ENCODE results near the gene ARHGEF11.

Gene ARHGEF11

DNA sequence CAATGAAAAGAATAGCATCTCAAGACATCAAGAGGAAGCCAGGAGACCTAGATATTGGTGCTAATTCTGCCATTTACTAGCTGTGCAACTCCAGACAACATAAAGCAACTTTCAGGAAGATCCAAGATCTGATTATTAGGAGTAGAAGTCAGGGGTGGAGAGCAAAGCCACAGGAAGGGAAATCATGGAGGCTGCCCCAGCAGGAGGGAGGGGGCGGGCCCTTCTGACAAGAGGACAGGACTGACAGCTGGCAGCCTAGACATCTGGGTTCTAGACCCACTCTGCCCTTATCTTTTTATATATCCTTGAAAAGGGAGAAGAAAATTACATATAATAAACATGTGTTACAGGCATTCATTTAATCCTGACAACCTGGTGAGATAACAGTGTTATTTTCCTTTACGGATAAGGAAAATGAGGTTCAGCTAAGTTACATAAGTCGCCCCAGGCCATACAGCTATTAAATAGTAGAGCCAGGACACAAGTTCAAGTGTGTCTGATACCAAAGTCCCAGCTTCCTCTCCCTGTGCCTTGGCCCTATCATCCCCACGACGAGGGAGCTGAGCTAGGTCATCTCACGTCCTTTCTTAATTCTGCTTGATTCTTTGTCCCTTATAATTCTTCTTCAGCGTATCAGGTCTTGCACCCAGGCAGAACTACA is 46.6 kb downstream of the ARHGEF11 start:
- no peak for DNase-seq

DNA sequence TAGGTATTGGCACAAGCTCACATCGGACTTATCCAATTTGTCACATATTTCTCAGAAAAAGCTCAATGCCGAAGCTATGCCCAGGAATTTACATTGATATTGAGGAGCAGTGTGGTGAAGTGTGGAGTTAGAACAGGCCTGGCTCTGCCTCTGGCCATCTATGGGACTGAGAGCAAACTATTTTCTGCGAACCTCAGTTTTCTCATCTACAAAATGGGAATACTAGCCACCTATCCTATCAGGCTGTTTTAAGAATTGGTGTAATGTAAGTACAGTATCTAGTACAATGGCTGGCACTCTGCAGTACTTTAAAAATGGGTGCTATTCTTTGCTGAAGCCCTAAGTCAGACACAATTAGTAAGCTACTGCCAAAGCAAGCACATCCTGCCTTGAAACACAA is 47.2 kb downstream of the ARHGEF11 start:
- DNase-seq, result no peak

DNA sequence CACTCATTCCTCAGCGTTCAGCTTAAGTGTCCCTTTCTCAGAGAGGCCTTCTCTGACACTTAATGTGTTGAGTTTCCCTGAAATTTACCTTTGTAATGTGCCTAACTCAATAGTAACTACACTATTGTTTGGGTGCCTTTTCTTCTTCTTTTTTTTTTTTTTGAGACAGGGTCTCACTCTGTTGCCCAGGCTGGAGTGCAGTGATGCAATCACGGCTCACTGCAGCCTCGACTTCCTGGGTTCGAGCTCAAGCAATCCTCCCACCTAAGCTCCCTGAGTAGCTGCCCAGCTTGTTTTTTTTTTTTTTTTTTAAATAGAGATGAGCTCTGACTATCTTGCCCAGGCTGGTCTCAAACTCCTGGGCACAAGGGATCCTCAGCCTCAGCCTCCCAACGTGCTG is 50.1 kb downstream of the ARHGEF11 start:
- DNase-seq, result no peak

DNA sequence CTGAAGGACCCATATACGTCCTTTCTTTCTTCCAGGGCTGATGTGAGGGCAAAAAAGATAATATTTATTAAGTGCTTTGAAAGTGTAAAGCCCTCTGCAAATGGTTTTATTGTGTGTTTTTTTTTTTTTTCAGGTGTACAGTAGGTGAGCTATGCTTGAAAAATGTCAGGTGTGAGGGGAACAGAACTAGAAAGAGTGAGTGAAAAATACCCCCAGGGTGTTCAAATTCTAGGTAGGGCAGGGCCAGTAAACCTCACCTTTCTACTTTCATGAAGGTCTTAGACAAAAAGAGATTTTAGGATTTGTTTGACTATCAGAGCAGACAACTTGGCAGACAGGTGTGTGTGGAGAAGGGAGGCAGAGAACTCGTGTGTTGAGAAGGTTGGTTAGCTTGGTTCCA is 51.3 kb downstream of the ARHGEF11 start:
- DNase-seq, result no peak

DNA sequence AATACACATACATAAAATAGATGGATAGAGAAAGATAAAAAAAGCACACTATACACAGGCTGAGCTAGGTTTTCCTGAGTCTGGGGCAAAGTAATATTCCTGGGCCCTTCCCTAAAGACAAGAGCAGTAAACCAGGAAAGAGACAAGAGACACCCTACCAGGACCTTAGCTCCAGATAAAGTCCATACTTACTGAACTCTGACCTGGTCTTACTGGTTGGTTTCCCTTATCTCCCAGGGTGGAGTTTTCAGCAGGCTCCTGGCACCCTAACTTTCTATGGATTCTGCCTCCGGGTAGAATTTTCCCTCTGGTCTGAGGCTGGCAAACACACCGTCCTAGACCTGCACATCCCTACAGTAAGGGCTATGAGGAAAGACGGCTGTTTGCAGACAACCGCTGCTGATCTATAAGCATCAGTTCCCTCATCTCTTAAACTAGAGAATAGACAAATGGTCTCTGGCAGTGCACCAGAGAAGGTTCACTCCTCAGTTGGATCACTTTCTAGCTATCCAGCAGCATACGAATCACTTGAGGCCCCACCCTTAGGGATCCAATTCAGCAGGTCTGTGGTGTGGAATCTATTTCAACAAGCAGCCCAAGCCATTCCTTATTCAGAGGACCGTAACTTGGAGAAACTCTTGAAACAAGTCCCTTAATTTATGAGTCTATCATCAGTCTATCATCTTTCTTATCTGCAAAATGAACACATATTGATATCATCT is 52.0 kb downstream of the ARHGEF11 start:
- no peak for DNase-seq

DNA sequence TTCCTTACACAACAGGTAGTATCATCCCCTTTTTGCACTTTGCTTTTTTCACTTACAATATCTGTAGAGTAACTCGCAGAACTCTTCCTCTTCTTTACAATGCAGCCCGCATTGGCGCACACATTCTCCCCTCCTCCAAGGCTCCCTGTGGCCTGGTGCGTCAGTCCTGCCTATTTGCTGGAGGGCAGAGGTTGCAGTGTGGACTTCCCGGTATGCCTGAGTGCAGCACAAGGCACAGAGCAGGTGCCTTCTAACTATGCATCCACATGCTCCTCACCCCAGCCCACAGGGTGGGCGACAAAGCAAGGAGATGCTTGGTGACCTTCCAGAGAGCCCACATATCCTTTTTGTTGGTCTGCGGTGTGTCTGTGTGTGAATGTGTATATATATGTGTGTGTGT is 53.3 kb downstream of the ARHGEF11 start:
- DNase-seq, result no peak

DNA sequence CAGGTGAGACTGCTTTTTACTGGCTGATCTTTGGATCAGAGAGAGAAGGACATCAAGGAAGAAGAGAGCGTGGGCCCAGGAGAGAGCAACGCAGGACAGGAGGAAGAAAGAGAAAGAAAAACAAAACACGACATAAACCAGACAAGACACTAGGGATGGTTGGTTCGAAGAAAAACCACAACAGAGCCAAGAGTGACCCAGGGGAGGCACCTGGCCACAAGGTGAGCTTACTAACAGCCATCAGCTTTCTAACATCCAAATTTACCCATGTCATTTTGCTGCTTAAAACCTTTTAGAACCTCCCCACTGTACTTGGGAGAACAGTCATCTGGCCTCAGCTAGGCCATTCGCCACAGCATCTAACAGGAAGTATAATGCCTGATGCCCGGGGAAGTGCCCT is 57.8 kb downstream of the ARHGEF11 start:
- DNase-seq, result no peak

DNA sequence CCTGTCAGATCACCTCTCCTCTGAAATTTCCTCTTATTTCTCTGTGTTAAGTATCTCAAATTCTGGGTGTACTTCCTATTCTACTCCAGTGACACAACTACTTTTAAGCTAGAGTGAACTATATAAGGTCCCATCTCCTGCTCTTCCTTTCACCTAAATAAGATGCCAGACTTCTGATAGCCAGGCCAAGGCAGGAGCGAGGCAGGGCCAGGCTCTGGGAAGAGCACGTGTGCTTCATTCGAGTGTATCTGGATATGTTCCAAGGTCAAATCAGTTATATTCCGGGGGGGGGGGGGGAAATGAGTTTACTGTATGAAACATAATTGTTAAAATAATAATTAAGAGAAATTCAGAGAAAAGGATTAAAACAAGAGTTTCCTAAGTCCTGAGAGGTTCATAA is 65.0 kb downstream of the ARHGEF11 start:
- DNase-seq, result no peak

DNA sequence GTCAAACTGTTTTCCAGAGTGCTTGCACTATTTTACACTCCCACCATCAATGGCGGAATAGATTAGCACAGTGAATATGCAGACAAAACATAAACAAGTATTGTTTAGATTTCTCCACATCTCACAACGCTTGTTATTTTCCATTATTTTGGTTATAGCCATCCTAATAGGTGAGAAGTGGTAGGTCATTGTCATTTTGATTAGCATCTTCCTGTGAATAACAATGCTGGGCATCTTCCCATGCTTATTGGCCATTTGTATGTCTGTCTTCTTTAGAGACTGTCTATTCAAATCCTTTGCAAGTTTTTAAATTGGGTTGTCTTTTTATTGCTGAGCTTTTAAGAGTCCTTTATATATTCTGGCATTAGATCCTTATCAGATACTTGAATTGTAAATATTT is 70.5 kb downstream of the ARHGEF11 start:
- DNase-seq, result no peak

DNA sequence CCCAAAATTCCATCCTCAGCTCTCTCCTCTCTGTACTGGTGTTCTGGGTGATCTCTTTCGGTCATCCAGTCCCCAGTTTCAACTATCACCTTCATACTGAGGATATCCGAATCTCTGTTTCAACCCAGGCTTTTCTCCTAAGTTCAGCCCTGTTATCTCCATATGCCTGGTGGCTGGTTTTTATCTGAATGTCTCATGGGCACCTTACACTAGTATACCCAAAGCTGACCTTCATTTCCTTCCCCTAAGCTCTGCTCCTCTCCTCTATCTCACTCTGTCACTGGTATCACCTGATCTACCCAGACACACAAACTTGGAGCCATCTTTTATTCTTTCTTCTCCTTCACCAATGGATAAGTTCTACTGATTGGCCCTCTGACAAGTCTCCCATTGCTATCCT is 72.1 kb downstream of the ARHGEF11 start:
- no peak for DNase-seq

DNA sequence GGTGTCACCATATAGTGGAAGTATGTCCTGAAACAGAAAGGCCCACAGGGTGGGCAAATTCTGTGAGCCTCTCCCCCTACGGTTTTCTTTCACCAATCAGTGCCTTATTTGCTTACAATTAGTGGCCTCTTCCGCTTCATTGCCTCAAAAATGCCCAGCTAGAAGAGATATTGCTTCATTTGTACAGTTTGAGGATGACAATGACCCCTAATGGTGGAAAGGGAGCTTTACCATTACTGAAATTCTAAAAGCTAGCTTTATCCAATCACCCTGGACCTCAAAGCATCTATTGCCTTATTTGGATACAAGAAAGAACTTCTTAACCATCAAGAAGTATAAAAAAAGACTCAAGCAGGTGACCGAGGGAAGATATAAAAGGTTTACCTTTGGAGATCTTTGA is 75.5 kb downstream of the ARHGEF11 start:
- DNase-seq, result no peak

DNA sequence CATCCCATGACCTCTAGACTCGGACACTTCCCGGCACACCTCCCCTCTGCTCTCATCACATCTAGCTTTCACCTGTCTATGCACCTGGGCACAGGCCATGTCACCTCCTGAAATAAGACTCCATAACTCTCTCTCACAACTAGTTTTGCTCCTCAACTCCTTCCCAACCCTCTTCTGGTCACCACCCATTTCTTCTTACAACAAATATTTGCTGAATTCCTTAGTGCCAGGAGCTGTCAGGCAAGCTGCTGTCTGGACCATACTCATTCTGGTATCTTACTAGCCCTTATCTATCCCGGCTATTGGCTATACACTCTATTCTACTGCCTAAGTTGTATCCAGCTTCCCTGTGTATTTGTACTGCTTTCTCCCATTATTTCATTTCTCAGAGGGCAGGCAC is 76.0 kb downstream of the ARHGEF11 start:
- no peak for DNase-seq

DNA sequence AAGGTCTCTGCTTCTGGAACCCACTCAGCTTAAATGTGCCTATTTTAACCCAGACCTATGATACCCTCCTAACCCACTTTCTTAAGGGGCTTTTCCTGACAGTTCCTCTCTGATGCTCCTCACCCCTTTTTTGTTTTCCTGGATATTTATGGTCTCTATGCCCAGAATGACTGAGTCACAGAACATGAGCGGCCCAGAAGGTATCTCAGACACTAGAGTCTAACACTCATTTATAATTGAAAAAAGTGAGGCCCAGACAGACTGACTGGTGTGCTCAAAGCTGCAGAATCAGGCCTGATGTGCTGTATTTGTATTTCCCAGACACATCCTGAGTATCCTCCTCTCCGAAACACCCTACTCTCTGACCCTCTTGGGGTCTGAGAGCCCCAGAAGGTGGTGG is 81.1 kb downstream of the ARHGEF11 start:
- no peak for DNase-seq

DNA sequence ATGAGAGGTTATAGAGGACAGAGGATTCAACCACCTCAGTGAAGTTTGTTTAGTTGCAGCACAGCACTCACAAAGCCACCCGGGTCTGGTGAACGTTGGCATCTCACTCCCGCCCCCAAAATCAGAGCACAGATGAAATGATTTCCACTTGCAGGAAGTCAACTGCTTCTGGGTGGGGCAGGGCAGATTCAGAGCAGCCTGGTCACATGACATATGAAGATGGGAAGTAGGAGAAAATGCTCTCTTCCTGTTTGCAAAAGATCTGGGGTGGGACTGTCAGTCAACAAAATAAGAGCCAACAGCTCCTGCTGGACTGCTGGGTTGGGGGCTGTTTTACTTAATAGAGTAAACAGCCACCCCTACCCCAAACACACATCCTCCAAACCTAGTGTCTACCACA is 81.9 kb downstream of the ARHGEF11 start:
- peak; percentile 30 for DNase-seq

DNA sequence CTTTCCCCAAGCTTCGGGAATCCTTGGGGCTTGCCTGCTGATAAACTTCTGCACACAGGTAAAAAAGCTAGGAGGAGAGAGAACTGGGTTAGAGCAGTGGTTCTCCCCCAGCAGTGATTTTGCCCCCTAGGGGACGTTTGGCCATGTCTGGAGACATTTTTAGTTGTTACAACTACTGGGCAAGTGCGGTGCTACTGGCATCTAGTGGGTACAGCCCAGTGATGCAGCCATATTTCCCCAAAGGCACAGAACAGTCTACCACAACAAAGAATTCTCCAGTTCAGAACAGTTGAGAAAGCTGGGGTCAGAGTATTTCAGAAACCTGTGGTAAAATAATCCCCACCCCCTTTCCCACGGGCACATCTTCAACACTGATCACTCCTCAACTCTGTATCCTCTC is 83.8 kb downstream of the ARHGEF11 start:
- DNase-seq, result peak; percentile 40

DNA sequence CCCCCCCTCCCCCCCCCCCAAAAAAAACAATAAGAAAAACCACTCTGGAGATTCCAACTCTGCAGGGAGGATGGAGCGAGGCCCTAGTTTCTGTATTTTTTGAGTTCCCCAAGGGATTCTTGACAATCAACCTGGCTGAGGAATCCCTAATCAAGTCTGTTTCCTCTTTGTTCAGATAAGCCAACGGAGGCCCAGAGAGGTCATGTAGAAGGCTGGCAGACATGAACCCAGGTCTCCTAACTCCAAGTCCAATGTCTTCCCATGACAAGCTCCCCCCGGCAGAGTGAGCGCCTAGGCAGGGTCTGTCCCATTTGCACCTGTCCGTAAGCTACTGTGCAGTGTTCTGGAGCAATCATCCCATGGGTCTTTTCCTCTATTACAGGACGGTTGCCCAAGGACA is 85.6 kb downstream of the ARHGEF11 start:
- no peak for DNase-seq

DNA sequence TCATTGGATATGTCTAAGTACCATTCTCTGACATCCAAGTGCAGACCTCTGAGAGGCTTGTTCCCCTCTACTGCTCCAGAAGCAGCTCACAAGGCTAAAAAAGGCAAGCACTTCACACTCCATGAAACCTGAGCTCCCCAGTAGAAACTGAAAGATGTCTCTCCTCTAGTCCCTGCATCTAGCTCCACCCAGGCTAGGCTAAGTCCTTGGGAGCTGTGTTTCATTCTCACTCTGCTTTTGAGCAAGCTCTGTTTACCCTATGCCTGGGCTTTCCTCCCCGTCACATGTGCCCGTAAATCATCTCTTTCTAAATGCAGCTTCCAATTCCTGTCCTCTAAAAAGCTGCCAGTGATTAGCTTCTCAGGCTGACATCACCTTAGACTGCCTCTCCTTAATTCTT is 86.1 kb downstream of the ARHGEF11 start:
- no peak for DNase-seq

DNA sequence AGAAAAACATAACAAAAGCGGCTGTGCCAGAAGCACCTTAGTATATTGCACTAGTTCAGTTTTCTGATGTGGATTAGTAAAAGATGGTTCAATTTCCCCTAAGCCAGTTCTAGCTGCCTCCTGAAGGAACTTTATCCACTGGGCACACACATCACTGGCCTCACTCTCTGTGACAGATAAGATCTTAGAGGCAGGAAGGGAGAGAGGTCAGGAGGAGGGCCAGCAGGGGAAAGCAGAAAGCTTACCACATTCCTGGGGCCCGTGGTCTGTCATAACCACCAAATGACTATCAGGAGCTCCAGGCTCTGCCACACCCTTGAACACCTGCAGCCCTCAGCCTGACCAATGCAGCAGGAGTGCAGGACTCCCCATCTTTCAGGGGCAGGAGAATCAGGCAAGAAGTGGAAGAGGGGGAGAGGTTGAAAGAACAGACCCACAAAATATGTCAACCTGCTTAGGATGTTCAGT is 87.3 kb downstream of the ARHGEF11 start:
- DNase-seq, result no peak

DNA sequence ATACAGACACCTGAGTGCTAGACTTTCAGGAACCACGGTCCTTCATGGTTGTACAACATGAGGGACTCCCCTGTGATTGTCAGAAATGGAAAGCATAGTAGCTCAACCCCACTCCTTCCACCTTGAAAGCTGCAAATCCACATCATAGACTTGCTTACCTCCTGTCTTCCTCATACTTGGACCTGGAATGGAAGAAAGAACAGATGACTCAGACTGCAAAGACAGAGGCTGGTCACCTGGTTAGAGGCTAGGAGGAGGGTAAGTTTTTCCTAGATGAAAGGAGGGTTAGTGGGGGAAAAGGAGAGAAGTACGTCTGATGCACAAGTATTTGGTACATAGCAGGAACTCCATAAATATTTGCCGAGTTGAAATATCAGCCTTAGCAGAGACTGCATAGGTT is 87.9 kb downstream of the ARHGEF11 start:
- no peak for DNase-seq

DNA sequence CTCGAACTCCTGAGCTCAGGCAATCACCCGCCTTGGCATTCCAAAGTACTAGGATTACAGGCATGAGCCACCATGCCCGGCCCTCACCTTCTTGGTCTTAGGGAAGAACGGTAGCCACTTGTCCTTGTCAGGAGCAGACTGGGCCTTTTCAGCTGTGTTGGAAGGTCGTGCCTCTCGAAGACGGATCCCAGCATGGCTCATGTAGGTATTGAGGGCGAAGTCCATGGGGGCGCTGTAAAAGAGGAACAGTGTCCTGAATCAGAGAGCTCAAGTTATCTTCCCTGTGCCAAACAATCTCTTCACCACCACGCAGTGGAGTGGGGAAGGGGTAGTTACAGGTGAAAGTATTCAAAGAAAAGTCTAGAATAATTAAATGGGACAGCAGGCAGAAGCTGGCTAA is 89.2 kb downstream of the ARHGEF11 start:
- no peak for DNase-seq

DNA sequence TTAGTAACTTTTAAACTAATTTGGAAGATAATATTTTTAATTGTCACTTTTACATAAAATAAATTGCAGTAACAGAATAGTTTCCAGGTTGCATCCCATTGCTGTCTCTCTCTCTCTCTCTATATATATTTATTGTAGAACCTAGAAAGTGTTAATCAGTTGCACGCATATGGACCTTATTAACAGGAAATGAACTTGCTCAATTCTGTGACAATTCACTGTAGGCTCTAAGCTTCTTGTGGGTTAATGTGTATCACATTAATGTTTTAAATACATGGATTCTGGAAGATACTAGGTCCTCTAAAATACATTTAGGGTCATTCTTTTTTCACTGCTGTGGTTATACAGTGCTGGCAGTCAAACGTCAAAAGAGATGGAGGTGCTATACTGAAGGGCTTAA is 92.0 kb downstream of the ARHGEF11 start:
- no peak for DNase-seq

DNA sequence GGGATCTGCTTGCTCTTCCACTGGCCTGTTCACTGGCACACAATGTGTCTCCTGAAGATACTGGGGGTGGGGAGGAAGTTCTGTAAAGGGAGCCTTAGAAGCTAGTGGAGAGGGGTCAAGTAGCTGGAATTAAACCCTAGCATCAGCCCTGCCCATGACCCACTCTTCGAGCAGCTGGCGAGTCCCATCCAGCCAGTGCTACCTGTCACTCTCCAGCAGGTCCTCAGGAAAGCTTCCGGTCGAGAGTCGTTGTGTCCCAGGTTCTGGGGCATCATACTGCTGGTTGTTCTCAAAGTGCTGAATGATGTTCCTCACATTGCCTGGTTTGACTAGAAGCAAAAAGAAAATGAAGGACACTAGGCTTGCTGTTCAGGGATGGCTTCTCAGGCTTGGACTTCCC is 94.2 kb downstream of the ARHGEF11 start:
- no peak for DNase-seq

DNA sequence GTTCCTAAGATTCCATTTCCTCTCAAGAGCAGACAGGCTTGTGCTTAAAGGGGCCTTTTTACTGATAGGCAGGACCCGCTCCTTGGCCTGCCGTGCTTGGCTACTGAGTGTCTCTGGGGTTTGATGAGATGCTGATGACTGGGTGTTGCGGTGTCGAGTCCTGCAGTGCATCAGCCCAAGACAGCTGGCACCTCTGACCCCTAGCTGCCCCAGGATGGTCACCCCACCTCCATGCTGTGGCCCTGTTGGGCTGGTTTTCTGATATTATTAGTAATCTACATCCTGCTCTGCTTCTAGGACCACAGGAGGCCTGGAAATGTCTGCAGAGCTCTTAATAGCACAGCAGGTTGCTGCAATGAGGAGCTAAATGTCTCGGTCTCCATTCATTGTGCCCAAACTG is 96.4 kb downstream of the ARHGEF11 start:
- DNase-seq, result no peak

DNA sequence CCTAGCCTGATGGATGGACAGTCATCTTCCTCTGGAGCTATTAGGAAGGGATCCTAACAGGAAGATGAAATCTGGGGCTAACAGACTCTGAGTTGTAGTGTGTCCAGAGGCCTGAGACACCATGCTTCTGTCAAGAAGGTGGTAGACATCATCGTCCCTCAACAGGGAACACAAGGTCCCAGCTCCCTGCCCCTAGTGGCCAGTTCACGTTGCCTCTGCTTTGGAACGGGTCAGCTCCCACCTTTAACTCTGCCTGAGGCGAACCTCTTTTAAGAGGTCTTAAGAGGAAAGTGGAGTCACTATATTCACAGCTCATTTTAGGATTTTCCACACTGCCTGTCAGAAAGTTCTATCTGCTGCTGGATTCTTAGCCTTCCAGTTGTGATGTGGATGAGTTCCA is 96.8 kb downstream of the ARHGEF11 start:
- no peak for DNase-seq
